NOMO-1 (cell line): ENCODE results near the gene SPDYE5.

Source experiments
- DNase-seq, 2 experiments: peaks; one replicate each; lab custom pipeline; 2025; ENCODE audit not compliant: unreplicated experiment in 2 of 2; lab: John Stamatoyannopoulos, UW

SPDYE5 gene

GRCh38 chr7:75536940-75537538 is 44.9 kb downstream of the SPDYE5 start:
- no peak for DNase-seq

DNA sequence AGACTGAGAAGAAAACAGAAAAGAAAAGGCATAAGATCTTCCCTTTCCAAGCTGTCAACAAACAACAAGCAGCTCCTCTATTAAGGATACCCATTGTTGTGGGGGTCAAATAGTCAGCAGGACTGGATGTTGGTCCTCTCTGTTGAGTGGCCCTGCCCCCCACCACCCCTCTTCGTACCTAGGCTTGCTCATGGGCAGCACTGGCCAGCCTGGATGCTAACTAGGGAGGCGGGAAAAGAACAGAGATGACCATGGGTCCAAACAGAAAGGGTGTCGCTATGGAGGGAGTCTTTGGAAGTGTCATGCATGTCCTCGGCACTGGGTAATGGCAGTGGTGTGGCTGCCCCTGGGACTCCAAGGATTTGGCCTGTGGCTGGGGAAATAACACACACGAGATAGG is 45.6 kb downstream of the SPDYE5 start:
- DNase-seq = no peak

DNA sequence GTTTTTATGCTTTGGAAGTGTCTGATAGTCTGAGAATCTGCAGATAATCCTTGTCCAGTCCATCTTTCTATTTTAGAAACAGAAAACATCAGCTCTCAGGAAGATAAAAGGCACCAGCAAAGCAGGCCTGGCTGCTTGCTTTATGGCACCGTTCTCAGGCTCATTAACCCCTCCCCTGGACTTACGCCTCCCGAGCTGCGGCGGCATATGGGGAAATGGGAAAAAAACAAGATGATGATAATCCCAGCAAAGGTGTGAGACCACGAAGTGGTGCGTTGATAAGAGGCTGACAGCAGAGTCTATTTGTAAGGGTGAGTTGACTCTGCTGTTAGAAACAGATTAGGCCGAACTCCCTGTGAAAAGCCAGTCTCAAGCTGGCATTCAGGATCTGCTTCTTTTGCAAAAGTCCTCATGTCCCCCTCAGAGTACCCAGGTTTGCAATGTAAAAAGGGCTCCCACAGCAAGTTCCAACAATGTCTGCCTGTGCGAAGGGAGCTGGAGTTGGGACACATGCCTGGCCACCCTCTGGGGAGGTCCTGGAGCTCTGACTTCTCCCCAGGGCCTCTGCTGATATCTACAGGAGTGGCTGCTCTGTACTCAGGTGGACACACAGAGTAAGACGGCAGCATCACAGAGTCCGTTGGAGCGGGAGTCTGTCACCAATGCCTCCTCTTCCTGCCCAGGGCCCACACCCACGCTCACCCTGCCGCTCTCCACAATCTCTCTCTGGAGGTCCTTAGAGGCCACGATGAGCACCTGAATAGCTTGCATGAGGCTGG is 54.3 kb downstream of the SPDYE5 start:
- DNase-seq = no peak
